CD8-positive, alpha-beta memory T cell (primary cell): ENCODE results near the gene UVRAG. TPM values are rescaled to one million over a fixed set of nuclear protein-coding genes. Genes with fewer than 3 reads are reported as not detected.

ENCODE experiments used
- CTCF ChIA-PET: fragments of 350-600 bp; sonication (Branson Sonifier 250); formaldehyde crosslinking; loops from one replicate; lab custom pipeline; 2021; ENCODE audit warnings: antibody characterized with exemption; lab: Charles Lee
- POLR2A ChIA-PET: fragments of 350-600 bp; sonication (Branson Sonifier 250); formaldehyde crosslinking; loops from one replicate; lab custom pipeline; 2021; ENCODE audit warnings: antibody characterized with exemption; lab: Charles Lee
- DNase-seq, 5 donors: peaks; one replicate each; pipeline versions ENCODE4 v3.0.0 to v3.0.0-alpha.2; 2020 to 2022; ENCODE audit warnings: mixed read lengths in 1 of 5
- H3K27ac ChIP-seq: one replicate; pipeline ENCODE4 v1.7.0; 2013; ENCODE audit warnings: low read depth, mild to moderate bottlenecking, low read length, moderate library complexity
- H3K27me3 ChIP-seq: 2 replicates; pipeline ENCODE4 v1.7.0; 2013; ENCODE audit warnings: low read length, mild to moderate bottlenecking; ENCODE audit not compliant: insufficient read depth, poor library complexity, severe bottlenecking
- H3K36me3 ChIP-seq: 2 replicates; pipeline ENCODE4 v1.7.0; 2013; ENCODE audit warnings: mild to moderate bottlenecking, low read length, moderate library complexity; ENCODE audit not compliant: insufficient read depth
- H3K4me1 ChIP-seq: 2 replicates; pipeline ENCODE4 v1.7.0; 2013; ENCODE audit warnings: mild to moderate bottlenecking, low read length, moderate library complexity; ENCODE audit not compliant: insufficient read depth
- H3K4me3 ChIP-seq: 2 replicates; pipeline ENCODE4 v1.7.0; 2013; ENCODE audit warnings: mild to moderate bottlenecking, low read length
- H3K9me3 ChIP-seq: 2 replicates; pipeline ENCODE4 v1.7.0; 2013; ENCODE audit warnings: mild to moderate bottlenecking, low read length
- H3K27ac Mint-ChIP-seq, 8 donors: one replicate each; pipeline ENCODE4 v1.8.0; 2020 to 2021; ENCODE audit warnings: mixed read lengths in 8 of 8, mild to moderate bottlenecking in 6 of 8, inconsistent platforms in 3 of 8, moderate library complexity in 3 of 8
- H3K27me3 Mint-ChIP-seq, 2 donors: one replicate each; pipeline ENCODE4 v1.8.0; 2020 to 2021; ENCODE audit warnings: mixed read lengths in 2 of 2, mild to moderate bottlenecking in 1 of 2, moderate library complexity in 1 of 2
- H3K36me3 Mint-ChIP-seq, 3 donors: one replicate each; pipeline ENCODE4 v1.8.0; 2020 to 2021; ENCODE audit warnings: mixed read lengths in 3 of 3, inconsistent platforms in 1 of 3, mild to moderate bottlenecking in 1 of 3
- H3K4me1 Mint-ChIP-seq, 3 donors: one replicate each; pipeline ENCODE4 v1.8.0; 2020 to 2021; ENCODE audit warnings: mixed read lengths in 3 of 3, inconsistent platforms in 1 of 3, mild to moderate bottlenecking in 1 of 3
- H3K4me3 Mint-ChIP-seq, 7 donors: one replicate each; pipeline ENCODE4 v1.8.0; 2020 to 2021; ENCODE audit warnings: mixed read lengths in 7 of 7, mild to moderate bottlenecking in 6 of 7, moderate library complexity in 4 of 7, inconsistent platforms in 2 of 7
- H3K9me3 Mint-ChIP-seq, 5 donors: one replicate each; pipeline ENCODE4 v1.8.0; 2020 to 2022; ENCODE audit warnings: mixed read lengths in 5 of 5, mild to moderate bottlenecking in 3 of 5, moderate library complexity in 2 of 5, inconsistent platforms in 1 of 5
- polyA plus RNA-seq: library from polyadenylated mRNA; unstranded; fragments of 300-500 nt; fragmentation: Illumina TruSeq; gene quantifications from one replicate; pipeline ENCODE4 v1.2.3, GENCODE V29; 2021
- total RNA-seq, 2 experiments: library from RNA; stranded (reverse); gene quantifications; one replicate each; pipeline ENCODE4 v1.2.3, GENCODE V29; 2021

UVRAG gene
- total and polyA plus RNA-seq, 3 experiments from 2014 or later = 17.1 to 20.9 (median 18.0) TPM

- no peaks in the 10 kb centered on the region for H3K9me3 Mint-ChIP-seq
- H3K4me3 Mint-ChIP-seq = peak overlapping the region; percentile 74 to 87 (median 78)
- H3K27ac ChIP-seq = no peak overlapping the region
- peaks cover 0 to 3% of the 10 kb centered on the region in 2 donors for H3K27me3 Mint-ChIP-seq
- H3K27me3 ChIP-seq = no peaks in the 10 kb centered on the region
- POLR2A ChIA-PET = no interaction called here
- peaks cover 30 to 34% (median 32%) of the 10 kb centered on the region in 3 donors for H3K4me1 Mint-ChIP-seq
- no peaks in the 10 kb centered on the region for H3K9me3 ChIP-seq
- no peaks in the 10 kb centered on the region for H3K36me3 ChIP-seq
- peak overlapping the region; percentile 31 for H3K4me3 ChIP-seq
- peak overlapping the region in 7 of 8 donors; percentile 29 to 94 (median 81) for H3K27ac Mint-ChIP-seq
- DNase-seq = peak; percentile 58 to 83 (median 63)
- peaks cover 26% of the 10 kb centered on the region for H3K4me1 ChIP-seq
- H3K36me3 Mint-ChIP-seq = no peaks in the 10 kb centered on the region
- CTCF ChIA-PET = interaction anchor here (0.7 to 2.6 kb wide), 36 partner anchors 9 to 350 kb away, joined by 3 to 44 read pairs (median 4); partner anchors contain the start of gene WNT11
Observed at GRCh38 chr11:76152086-76152681, 337.2 kb downstream of the UVRAG start.

GRCh38 chr11:76152741-76153570, 337.9 kb downstream of the UVRAG start:
- POLR2A ChIA-PET = no interaction called here
- peaks cover 30 to 34% (median 32%) of the 10 kb centered on the region in 3 donors for H3K4me1 Mint-ChIP-seq
- Histone ChIP-seq H3K27ac (no peak overlapping the region), H3K4me1 (peaks cover 26% of the 10 kb centered on the region), H3K4me3 (peak overlapping the region; percentile 31), H3K9me3 (no peaks in the 10 kb centered on the region), H3K36me3 (no peaks in the 10 kb centered on the region), H3K27me3 (no peaks in the 10 kb centered on the region)
- H3K27ac Mint-ChIP-seq = peak overlapping the region; percentile 62 to 94 (median 90)
- peak in 2 of 5 donors; percentile 19 to 58 for DNase-seq
- H3K27me3 Mint-ChIP-seq = peaks cover 0 to 3% of the 10 kb centered on the region in 2 donors
- CTCF ChIA-PET = interaction anchor here (0.7 to 2.6 kb wide), 28 partner anchors 9 to 350 kb away, joined by 3 to 44 read pairs (median 4); partner anchors contain the start of gene WNT11
- H3K4me3 Mint-ChIP-seq = peak overlapping the region; percentile 74 to 87 (median 78)
- no peaks in the 10 kb centered on the region for H3K36me3 Mint-ChIP-seq
- no peaks in the 10 kb centered on the region for H3K9me3 Mint-ChIP-seq

- no peak for DNase-seq
- H3K27ac ChIP-seq = no peak overlapping the region
- no peaks in the 10 kb centered on the region for H3K9me3 ChIP-seq
- no peaks in the 10 kb centered on the region for H3K27me3 ChIP-seq
- CTCF ChIA-PET = interaction anchor here (1.3 to 2.6 kb wide), 5 partner anchors 8 to 339 kb away, joined by 3 to 44 read pairs (median 13); no protein-coding TSS in a partner anchor
- peak overlapping the region; percentile 62 to 94 (median 90) for H3K27ac Mint-ChIP-seq
- peaks cover 26% of the 10 kb centered on the region for H3K4me1 ChIP-seq
- no peaks in the 10 kb centered on the region for H3K36me3 Mint-ChIP-seq
- no peak overlapping the region for H3K4me3 ChIP-seq
- POLR2A ChIA-PET = no interaction called here
- peak overlapping the region; percentile 34 to 87 (median 74) for H3K4me3 Mint-ChIP-seq
- H3K27me3 Mint-ChIP-seq = peaks cover 0 to 3% of the 10 kb centered on the region in 2 donors
- H3K4me1 Mint-ChIP-seq = peaks cover 30 to 34% (median 32%) of the 10 kb centered on the region in 3 donors
- no peaks in the 10 kb centered on the region for H3K36me3 ChIP-seq
- no peaks in the 10 kb centered on the region for H3K9me3 Mint-ChIP-seq
Observed at GRCh38 chr11:76153571-76153923, 338.5 kb downstream of the UVRAG start.

GRCh38 chr11:76155500-76156227, 340.7 kb downstream of the UVRAG start:
- ChIA-PET CTCF (no interaction called here), POLR2A (no interaction called here)
- Histone ChIP-seq H3K4me3 (no peak overlapping the region), H3K9me3 (no peaks in the 10 kb centered on the region), H3K27me3 (no peaks in the 10 kb centered on the region), H3K27ac (no peak overlapping the region), H3K36me3 (no peaks in the 10 kb centered on the region), H3K4me1 (peaks cover 26% of the 10 kb centered on the region)
- Mint-ChIP-seq H3K27me3 (peaks cover 0 to 3% of the 10 kb centered on the region in 2 donors), H3K4me3 (no peak overlapping the region), H3K9me3 (no peaks in the 10 kb centered on the region), H3K4me1 (peaks cover 30 to 34% (median 32%) of the 10 kb centered on the region in 3 donors), H3K36me3 (no peaks in the 10 kb centered on the region), H3K27ac (peak overlapping the region in 2 of 8 donors; percentile 35 to 83)
- no peak for DNase-seq

- Mint-ChIP-seq H3K36me3 (no peaks in the 10 kb centered on the region), H3K27me3 (peaks cover 0 to 2% of the 10 kb centered on the region in 2 donors), H3K27ac (no peak overlapping the region), H3K4me1 (peaks cover 22 to 28% (median 24%) of the 10 kb centered on the region in 3 donors), H3K4me3 (no peak overlapping the region), H3K9me3 (no peaks in the 10 kb centered on the region)
- H3K27ac ChIP-seq = no peak overlapping the region
- no peak overlapping the region for H3K4me3 ChIP-seq
- no peaks in the 10 kb centered on the region for H3K36me3 ChIP-seq
- H3K4me1 ChIP-seq = peaks cover 23% of the 10 kb centered on the region
- no peak for DNase-seq
- ChIA-PET CTCF (no interaction called here), POLR2A (no interaction called here)
- no peaks in the 10 kb centered on the region for H3K9me3 ChIP-seq
- H3K27me3 ChIP-seq = no peaks in the 10 kb centered on the region
Observed at GRCh38 chr11:76156971-76157427, 342.0 kb downstream of the UVRAG start.

GRCh38 chr11:76157891-76158290, 342.9 kb downstream of the UVRAG start:
- peak overlapping the region in 1 of 8 donors; percentile 70 for H3K27ac Mint-ChIP-seq

GRCh38 chr11:76158394-76159302, 343.6 kb downstream of the UVRAG start:
- Histone ChIP-seq H3K36me3 (no peaks in the 10 kb centered on the region), H3K27me3 (no peaks in the 10 kb centered on the region), H3K4me3 (no peak overlapping the region), H3K27ac (no peak overlapping the region), H3K9me3 (no peaks in the 10 kb centered on the region), H3K4me1 (peaks cover 8% of the 10 kb centered on the region)
- no peak for DNase-seq
- Mint-ChIP-seq H3K27me3 (peaks cover 2 to 3% of the 10 kb centered on the region in 2 donors), H3K4me1 (peaks cover 5 to 11% (median 8%) of the 10 kb centered on the region in 3 donors), H3K36me3 (no peaks in the 10 kb centered on the region), H3K9me3 (no peaks in the 10 kb centered on the region), H3K27ac (peak overlapping the region in 1 of 8 donors; percentile 14), H3K4me3 (no peak overlapping the region)
- POLR2A ChIA-PET = no interaction called here
- CTCF ChIA-PET = no interaction called here

More at GRCh38 chr11:76157891-76158290, 342.9 kb downstream of the UVRAG start:
- no peaks in the 10 kb centered on the region for H3K36me3 ChIP-seq
- no peak overlapping the region for H3K27ac ChIP-seq
- Mint-ChIP-seq H3K4me3 (no peak overlapping the region), H3K27me3 (peaks cover under 1 to 2% of the 10 kb centered on the region in 2 donors), H3K36me3 (no peaks in the 10 kb centered on the region), H3K4me1 (peaks cover 13 to 19% (median 15%) of the 10 kb centered on the region in 3 donors), H3K9me3 (no peaks in the 10 kb centered on the region)
- no peaks in the 10 kb centered on the region for H3K9me3 ChIP-seq
- no peak overlapping the region for H3K4me3 ChIP-seq
- no peak for DNase-seq
- no peaks in the 10 kb centered on the region for H3K27me3 ChIP-seq
- ChIA-PET POLR2A (no interaction called here), CTCF (no interaction called here)
- H3K4me1 ChIP-seq = peaks cover 16% of the 10 kb centered on the region
